Activated T-helper 2 cell treated with anti-CD3 and anti-CD28 coated beads, Interferon-gamma antibody, Interleukin-2, Interleukin-4, amounts not matched to agents 10 μg/mL and 5 μg/mL and 100 μg/mL, durations not matched to agents 14 hours and 24 hours and 36 hours (primary cell): Measurements from ENCODE around the gene ZFR. TPM values are rescaled to one million over a fixed set of nuclear protein-coding genes. Genes with fewer than 3 reads are reported as not detected.
A peak's percentile ranks its signal among the peaks of the same experiment; 100 is the strongest.
"Not testable (repeated sequence)": the region's sequence is repeated elsewhere in the genome, so short reads cannot be mapped to it uniquely, and the experiment has no call there.

ENCODE experiments used
- DNase-seq: peaks from one replicate; pipeline ENCODE4 v3.0.0; 2021; ENCODE audit warnings: low spot score
- H3K27ac Mint-ChIP-seq: one replicate; pipeline ENCODE4 v1.8.0; 2021; ENCODE audit warnings: mixed read lengths
- H3K27me3 Mint-ChIP-seq: one replicate; pipeline ENCODE4 v1.8.0; 2021; ENCODE audit warnings: low read depth, mixed read lengths
- H3K36me3 Mint-ChIP-seq: one replicate; pipeline ENCODE4 v1.8.0; 2021; ENCODE audit warnings: low read depth, mixed read lengths
- H3K4me1 Mint-ChIP-seq: one replicate; pipeline ENCODE4 v1.8.0; 2021; ENCODE audit warnings: low read depth, mixed read lengths
- H3K4me3 Mint-ChIP-seq: one replicate; pipeline ENCODE4 v1.8.0; 2021; ENCODE audit warnings: low read depth, mild to moderate bottlenecking, moderate library complexity, mixed read lengths
- H3K9me3 Mint-ChIP-seq: one replicate; pipeline ENCODE4 v1.8.0; 2021; ENCODE audit warnings: mixed read lengths
- intact Hi-C: fragments of 100-400 bp; cut with micrococcal nuclease; formaldehyde crosslinking; loops from one replicate; pipeline ENCODE4 v1.15.1; 2023
- total RNA-seq: library from RNA; stranded (reverse); gene quantifications from 2 replicates; pipeline ENCODE4 v1.2.3, GENCODE V29; 2022

Gene ZFR
- total RNA-seq, 1 donor from 2014 or later: 68.6 TPM

- intact Hi-C loops: no loop called here
- Mint-ChIP-seq H3K4me1 (peaks cover 2% of the 10 kb centered on the region), H3K4me3 (no peak overlapping the region), H3K36me3 (no peaks in the 10 kb centered on the region), H3K27me3 (no peaks in the 10 kb centered on the region), H3K27ac (no peak overlapping the region), H3K9me3 (peaks cover 3% of the 10 kb centered on the region)
- no peak for DNase-seq
Observed at GRCh38 chr5:32331935-32332274, 112.6 kb downstream of the ZFR start.

DNA sequence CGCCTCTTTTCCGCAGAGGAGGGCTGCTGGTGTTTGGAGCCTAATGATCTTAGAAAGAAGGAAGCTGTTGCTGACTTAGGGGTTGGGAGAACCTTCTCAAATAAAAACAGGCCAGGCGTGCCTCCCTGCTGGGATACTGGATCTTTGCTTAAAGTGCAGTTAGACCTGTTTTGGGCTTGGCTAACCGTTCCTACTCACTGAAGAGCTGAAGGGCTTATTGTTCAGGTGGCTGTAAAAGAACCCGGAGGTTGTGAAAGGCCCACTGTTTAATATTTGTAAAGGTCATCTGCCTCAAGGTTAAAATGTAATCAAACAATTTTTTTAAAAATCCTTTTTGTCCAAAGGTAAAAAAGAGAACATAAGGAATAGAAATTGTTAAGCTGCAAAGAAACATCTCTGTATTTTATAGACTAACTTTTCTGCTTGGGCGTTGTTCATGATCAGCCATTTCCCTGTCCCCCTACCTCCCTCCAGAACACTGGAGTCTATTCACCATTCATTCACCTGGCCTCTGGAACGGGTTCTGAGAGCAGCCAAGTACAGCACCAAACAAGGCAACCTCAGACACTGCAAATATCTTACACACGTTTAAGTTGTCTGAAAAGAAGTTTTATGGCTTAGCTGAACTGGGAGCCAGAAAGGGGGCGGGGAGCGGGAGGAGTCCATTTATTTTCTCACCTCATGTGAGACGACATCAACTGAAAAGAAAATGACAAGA lies 113.2 kb downstream of the ZFR start:
- intact Hi-C loops: no loop called here
- H3K27ac Mint-ChIP-seq: no peak overlapping the region
- H3K36me3 Mint-ChIP-seq: no peaks in the 10 kb centered on the region

GRCh38 chr5:32330126-32330971 lies 114.2 kb downstream of the ZFR start:
- no peak for DNase-seq
- H3K9me3 Mint-ChIP-seq: no peaks in the 10 kb centered on the region
- H3K4me3 Mint-ChIP-seq: no peak overlapping the region

More for the DNA sequence above, 113.2 kb downstream of the ZFR start:
- H3K4me1 Mint-ChIP-seq: peaks cover 2% of the 10 kb centered on the region
- DNase-seq: no peak
- no peak overlapping the region for H3K4me3 Mint-ChIP-seq
- peaks cover under 1% of the 10 kb centered on the region for H3K9me3 Mint-ChIP-seq
- H3K27me3 Mint-ChIP-seq: no peaks in the 10 kb centered on the region

GRCh38 chr5:32329395-32329834 lies 115.1 kb downstream of the ZFR start:
- no peaks in the 10 kb centered on the region for H3K9me3 Mint-ChIP-seq
- H3K4me3 Mint-ChIP-seq: no peak overlapping the region
- peak; percentile 35 for DNase-seq
- no peaks in the 10 kb centered on the region for H3K27me3 Mint-ChIP-seq
- no peaks in the 10 kb centered on the region for H3K36me3 Mint-ChIP-seq
- intact Hi-C loops: loop anchor here (1.0 kb wide), 1 partner anchor 97 kb away; no protein-coding TSS in a partner anchor
- peaks cover 4% of the 10 kb centered on the region for H3K4me1 Mint-ChIP-seq
- no peak overlapping the region for H3K27ac Mint-ChIP-seq

More at GRCh38 chr5:32330126-32330971, 114.2 kb downstream of the ZFR start:
- Mint-ChIP-seq H3K27ac (no peak overlapping the region), H3K4me1 (peaks cover 4% of the 10 kb centered on the region), H3K27me3 (no peaks in the 10 kb centered on the region), H3K36me3 (no peaks in the 10 kb centered on the region)
- intact Hi-C loops: no loop called here

GRCh38 chr5:32326216-32326772 lies 118.2 kb downstream of the ZFR start:
- H3K4me3 Mint-ChIP-seq: no peak overlapping the region
- DNase-seq: no peak
- H3K4me1 Mint-ChIP-seq: peaks cover 4% of the 10 kb centered on the region
- H3K9me3 Mint-ChIP-seq: peaks cover 9% of the 10 kb centered on the region
- peaks cover 3% of the 10 kb centered on the region for H3K36me3 Mint-ChIP-seq
- intact Hi-C loops: no loop called here
- H3K27ac Mint-ChIP-seq: no peak overlapping the region
- H3K27me3 Mint-ChIP-seq: no peaks in the 10 kb centered on the region

- no peak for DNase-seq
- no peak overlapping the region for H3K27ac Mint-ChIP-seq
- peaks cover 4% of the 10 kb centered on the region for H3K4me1 Mint-ChIP-seq
- peaks cover 3% of the 10 kb centered on the region for H3K36me3 Mint-ChIP-seq
- peaks cover 9% of the 10 kb centered on the region for H3K9me3 Mint-ChIP-seq
- no peaks in the 10 kb centered on the region for H3K27me3 Mint-ChIP-seq
- intact Hi-C loops: no loop called here
- H3K4me3 Mint-ChIP-seq: no peak overlapping the region
Observed at GRCh38 chr5:32325616-32326015, 118.9 kb downstream of the ZFR start.

- Mint-ChIP-seq H3K27ac (no peak overlapping the region), H3K4me3 (no peak overlapping the region), H3K27me3 (no peaks in the 10 kb centered on the region), H3K4me1 (peaks cover 4% of the 10 kb centered on the region), H3K9me3 (peaks cover 9% of the 10 kb centered on the region), H3K36me3 (peaks cover 3% of the 10 kb centered on the region)
- no peak for DNase-seq
- intact Hi-C loops: no loop called here
Observed at GRCh38 chr5:32325062-32325461, 119.5 kb downstream of the ZFR start.

DNA sequence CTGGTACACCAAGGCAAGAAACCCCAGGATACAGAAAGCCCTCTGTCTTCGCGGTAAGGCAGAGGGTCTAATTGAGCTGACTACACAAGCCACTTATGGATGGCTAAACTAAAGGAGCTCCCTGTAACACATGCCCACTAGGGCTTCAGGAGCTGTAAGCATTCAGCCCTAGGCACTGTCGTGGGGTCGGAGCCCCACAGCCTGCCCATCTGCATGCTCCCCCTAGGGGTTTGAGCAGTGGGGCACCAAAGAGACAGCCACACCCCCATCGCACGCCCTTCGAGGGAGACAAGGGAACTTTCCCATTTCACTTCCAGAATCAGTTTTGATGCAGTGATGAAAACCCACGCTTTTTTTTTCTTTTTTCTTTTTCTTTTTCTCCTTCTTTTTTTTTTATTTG lies 120.8 kb downstream of the ZFR start:
- intact Hi-C loops: no loop called here
- H3K27ac Mint-ChIP-seq: no peak overlapping the region
- H3K4me1 Mint-ChIP-seq: peaks cover 3% of the 10 kb centered on the region
- peaks cover 3% of the 10 kb centered on the region for H3K36me3 Mint-ChIP-seq
- no peak for DNase-seq
- no peaks in the 10 kb centered on the region for H3K27me3 Mint-ChIP-seq
- H3K4me3 Mint-ChIP-seq: no peak overlapping the region
- peaks cover 9% of the 10 kb centered on the region for H3K9me3 Mint-ChIP-seq

DNA sequence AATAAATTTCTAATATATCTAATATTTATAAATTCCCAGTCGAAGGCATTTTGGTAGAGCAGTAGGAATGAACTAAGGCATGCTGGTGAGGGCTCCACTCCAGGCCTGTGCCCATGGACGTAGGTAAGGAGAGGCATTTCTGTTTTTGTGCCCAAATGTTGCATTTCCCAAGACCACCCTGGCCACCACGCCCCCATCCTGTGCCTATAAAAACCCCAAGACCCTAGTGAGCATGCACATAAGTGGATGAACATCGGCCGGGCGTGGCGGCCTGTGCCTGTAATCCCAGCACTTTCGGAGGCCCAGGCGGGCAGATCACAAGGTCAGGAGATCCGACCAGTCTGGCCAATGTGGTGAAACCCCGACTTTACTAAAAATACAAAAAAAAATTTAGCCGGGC lies 121.7 kb downstream of the ZFR start:
- intact Hi-C loops: no loop called here
- no peak for DNase-seq
- Mint-ChIP-seq H3K27ac (no peak overlapping the region), H3K9me3 (peaks cover 9% of the 10 kb centered on the region), H3K4me1 (peaks cover 3% of the 10 kb centered on the region), H3K36me3 (peaks cover 3% of the 10 kb centered on the region), H3K27me3 (no peaks in the 10 kb centered on the region), H3K4me3 (no peak overlapping the region)

DNA sequence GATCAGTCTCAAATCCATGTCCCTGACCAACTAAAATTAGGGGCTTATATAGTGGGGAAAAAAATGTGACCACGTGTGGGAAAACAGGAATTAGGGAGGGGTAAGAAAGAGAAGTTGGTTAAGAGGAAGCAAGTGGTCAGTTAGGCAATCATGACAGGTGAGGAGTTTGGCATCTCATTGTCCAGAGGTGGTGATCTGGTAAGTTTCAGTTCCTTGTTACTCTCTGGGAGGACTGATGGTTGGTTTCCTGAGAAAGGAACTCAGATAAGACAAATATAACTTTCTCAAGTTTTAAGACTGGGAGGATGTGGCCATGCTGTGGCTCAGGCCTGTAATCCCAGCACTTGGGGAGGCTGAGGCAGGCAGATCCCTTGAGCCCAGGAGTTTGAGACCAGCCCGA lies 122.8 kb downstream of the ZFR start:
- H3K27ac Mint-ChIP-seq, H3K27me3 Mint-ChIP-seq, H3K4me3 Mint-ChIP-seq, H3K4me1 Mint-ChIP-seq, DNase-seq, H3K9me3 Mint-ChIP-seq, H3K36me3 Mint-ChIP-seq, intact Hi-C loops: not testable (repeated sequence)

GRCh38 chr5:32320576-32320975 lies 124.0 kb downstream of the ZFR start:
- DNase-seq: no peak
- no peak overlapping the region for H3K4me3 Mint-ChIP-seq
- peaks cover 9% of the 10 kb centered on the region for H3K9me3 Mint-ChIP-seq
- peaks cover 3% of the 10 kb centered on the region for H3K36me3 Mint-ChIP-seq
- intact Hi-C loops: no loop called here
- H3K27me3 Mint-ChIP-seq: no peaks in the 10 kb centered on the region
- no peak overlapping the region for H3K27ac Mint-ChIP-seq
- H3K4me1 Mint-ChIP-seq: no peaks in the 10 kb centered on the region

DNA sequence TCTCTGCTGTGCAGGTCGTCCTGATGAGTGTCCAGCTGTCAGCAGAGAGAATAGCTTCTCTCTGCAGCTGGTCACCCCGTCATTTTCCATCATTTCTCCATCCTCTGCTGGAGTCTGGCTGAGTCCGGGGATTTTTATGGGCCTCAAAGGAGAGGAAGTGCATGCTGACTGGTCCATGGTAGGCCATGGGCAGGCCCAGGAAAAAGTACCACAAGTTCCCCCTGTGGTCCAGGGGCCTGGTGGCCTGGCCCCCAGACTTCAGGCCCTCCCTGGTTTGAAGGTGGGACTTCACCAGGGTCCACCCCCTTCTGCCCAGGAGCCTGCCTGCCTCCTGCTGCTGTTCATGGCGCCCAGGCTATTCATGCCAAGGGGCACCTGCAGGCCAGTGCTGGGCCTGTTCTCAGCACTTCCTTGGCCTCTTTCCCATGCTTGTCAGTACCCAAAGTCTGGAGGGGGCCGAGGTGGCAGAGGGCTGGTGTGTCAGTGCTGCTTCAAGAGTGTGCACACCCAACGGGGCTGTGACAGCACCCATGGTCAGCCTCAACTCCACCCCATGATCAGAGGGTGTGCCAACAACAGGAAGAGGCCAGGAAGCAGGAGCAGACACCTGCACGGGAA lies 124.5 kb downstream of the ZFR start:
- Mint-ChIP-seq H3K9me3 (peaks cover 9% of the 10 kb centered on the region), H3K4me3 (no peak overlapping the region), H3K36me3 (peaks cover 3% of the 10 kb centered on the region), H3K4me1 (no peaks in the 10 kb centered on the region), H3K27me3 (no peaks in the 10 kb centered on the region), H3K27ac (no peak overlapping the region)
- intact Hi-C loops: no loop called here
- no peak for DNase-seq
